SK-N-SH treated with all-trans-retinoic acid at 6 μM for 48 hours (cell line): Measurements from ENCODE around the gene FBXO3.

ENCODE experiments used
- ARNTL ChIP-seq: fragments of 450-650 bp; formaldehyde crosslinking; IDR thresholded peaks from 2 replicates; pipeline ENCODE4 v1.5.0; 2020; ENCODE audit warnings: low read depth, mild to moderate bottlenecking, moderate library complexity, borderline replicate concordance
- OSR1 ChIP-seq: fragments of 250-450 bp; sonication (Bioruptor Pico); IDR thresholded peaks from 2 replicates; pipeline ENCODE4 v1.8.0; 2022; ENCODE audit warnings: moderate library complexity, mild to moderate bottlenecking, inconsistent platforms
- PATZ1 ChIP-seq: fragments of 250-450 bp; sonication (Bioruptor Pico); IDR thresholded peaks from 2 replicates; pipeline ENCODE4 v1.8.0; 2020; ENCODE audit warnings: mild to moderate bottlenecking, moderate library complexity, borderline replicate concordance
- PPARA ChIP-seq: fragments of 250-450 bp; sonication (Bioruptor Pico); IDR thresholded peaks from 2 replicates; pipeline ENCODE4 v1.5.0; 2020; ENCODE audit warnings: mild to moderate bottlenecking, borderline replicate concordance
- TOX ChIP-seq: fragments of 250-450 bp; sonication (Bioruptor Pico); IDR thresholded peaks from 2 replicates; pipeline ENCODE4 v1.8.0; 2021; ENCODE audit warnings: mild to moderate bottlenecking, moderate library complexity, borderline replicate concordance
- TSHZ2 ChIP-seq: fragments of 250-450 bp; sonication (Bioruptor Pico); IDR thresholded peaks from 2 replicates; pipeline ENCODE4 v1.5.0; 2020; ENCODE audit warnings: mild to moderate bottlenecking, moderate library complexity
- ZC3H10 ChIP-seq: fragments of 250-450 bp; sonication (Bioruptor Pico); IDR thresholded peaks from 2 replicates; pipeline ENCODE4 v1.5.1; 2021; ENCODE audit warnings: mild to moderate bottlenecking, moderate library complexity
- ZNF8 ChIP-seq: fragments of 450-650 bp; formaldehyde crosslinking; IDR thresholded peaks from 2 replicates; pipeline ENCODE4 v1.5.0; 2020; ENCODE audit warnings: mild to moderate bottlenecking, moderate library complexity

- TF ChIP-seq TOX (no peak), ZNF8 (CRISPR knock-in tag) (no peak), ARNTL (CRISPR knock-in tag) (no peak), TSHZ2 (CRISPR knock-in tag) (no peak), PATZ1 (CRISPR knock-in tag) (no peak), ZC3H10 (CRISPR knock-in tag) (no peak), PPARA (CRISPR knock-in tag) (no peak), OSR1 (no peak)
These were observed 38.0 kb downstream of the FBXO3 start, which contains the start of gene CD59 for GRCh38 chr11:33736148-33736812.
